GM19035 (cell line): ENCODE data around the gene REEP2.

Experiments
- ATAC-seq: cut with Tn5 transposase; IDR thresholded peaks from one replicate; pipeline ENCODE4 v1.9.1; 2021; ENCODE audit not compliant: unreplicated experiment

REEP2 gene

DNA sequence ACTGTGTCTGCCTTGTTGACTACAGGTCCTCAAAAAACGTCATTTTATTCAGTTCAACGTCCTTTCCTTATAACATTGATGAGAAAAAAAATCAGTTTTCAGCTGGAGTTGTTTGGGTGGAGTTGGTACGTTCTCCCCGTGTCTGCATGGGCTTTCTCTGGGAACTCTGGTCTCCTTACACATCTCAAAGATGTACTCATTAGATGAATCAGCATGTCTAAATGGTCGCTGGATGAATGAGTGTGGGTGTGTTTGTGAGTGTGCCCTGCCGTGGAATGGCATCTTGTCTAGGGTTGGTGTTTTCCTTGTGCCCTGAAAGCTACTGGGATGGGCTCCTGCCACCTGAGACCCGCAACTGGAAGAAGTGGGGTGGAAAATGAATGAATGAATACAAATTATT, 56.5 kb downstream of the REEP2 start:
- ATAC-seq: no peak
